Measurements from ENCODE around the gene MCM3AP. TPM values are rescaled to one million over a fixed set of nuclear protein-coding genes. Genes with fewer than 3 reads are reported as not detected.

Gene MCM3AP
- total and polyA plus RNA-seq, 9 of the 15 experiments (the other 6 are each of a cell fraction or from before 2014, with no cell fraction given), result 6.5 to 179 (median 69.6) TPM

- BruUV-seq (replicated peaks), result no TSS peak
- peaks cover 0 to 13% of the 10 kb centered on the region in 2 experiments; a peak in 1 of 5 replicates for H3K4me1 ChIP-seq (replicated peaks in 1 of 2; ENCODE audit: control insufficient read depth in 2 of 2, insufficient read depth in 2 of 2, low read length in 2 of 2)
- no peaks in the 10 kb centered on the region for H3K9me3 ChIP-seq (replicated peaks; ENCODE audit: control insufficient read depth, insufficient read depth, low read depth, low read length)
- CTCF ChIA-PET (ENCODE audit: low intra/inter-chr PET ratio), result no interaction called here
- FAIRE-seq (no peak), ATAC-seq (no peak), DNase-seq (ENCODE audit: extremely low read depth in 1 of 4, low spot score in 3 of 4) (no peak)
- TF ChIP-seq CHD1 (IDR thresholded peaks at IDR 0.05; ENCODE audit: low read length) (no peak), ASH1L (IDR thresholded peaks at IDR 0.05; ENCODE audit: borderline replicate concordance, low read depth, partially characterized antibody) (no peak), PTTG1 (tag; IDR thresholded peaks at IDR 0.05; ENCODE audit: low read depth) (no peak), PREB (CRISPR knock-in tag; IDR thresholded peaks at IDR 0.05) (no peak), RFX1 (IDR thresholded peaks at IDR 0.05) (no peak), CEBPB (tag; IDR thresholded peaks at IDR 0.05) (no peak), BCOR (IDR thresholded peaks at IDR 0.05) (no peak), BACH1 (tag; IDR thresholded peaks at IDR 0.05) (no peak), SMC3 (conservative IDR thresholded peaks at IDR 0.05; ENCODE audit: insufficient read depth, low read depth, low read length) (no peak)
- 86% methylated on average over 18 of the region's 18 CpGs for WGBS (ENCODE audit: insufficient coverage, low coverage, missing lambda C conversion rate)
- intact Hi-C loops (cut with micrococcal nuclease) (no loop called here), in situ Hi-C loops (cut with MboI) (no loop called here)
- no peak overlapping the region for H2AFZ ChIP-seq (ENCODE audit: low read depth, low read length)
- no peaks in the 10 kb centered on the region for H3K79me2 ChIP-seq (ENCODE audit: control insufficient read depth, insufficient read depth, low read length)
- H3K27ac ChIP-seq (ENCODE audit: extremely low read depth, low read depth, low read length), result no peak overlapping the region
- H3K36me3 ChIP-seq (ENCODE audit: control insufficient read depth, insufficient read depth, low read length), result peaks cover 84% of the 10 kb centered on the region
- H3K9me1 ChIP-seq (ENCODE audit: control insufficient read depth, insufficient read depth, low read length), result no peaks in the 10 kb centered on the region
- no peaks in the 10 kb centered on the region for H3K27me3 ChIP-seq (ENCODE audit: control insufficient read depth in 2 of 2, insufficient read depth in 2 of 2, low read length in 2 of 2)
- H3K9ac ChIP-seq (ENCODE audit: insufficient read depth in 1 of 2, low read depth in 2 of 2, low read length in 2 of 2), result peak overlapping the region in 1 of 2 experiments; percentile 73; a peak in 1 of 4 replicates
- H4K20me1 ChIP-seq (replicated peaks; ENCODE audit: control insufficient read depth, insufficient read depth, low read length), result no peaks in the 10 kb centered on the region
- H3K4me2 ChIP-seq (ENCODE audit: insufficient read depth, low read length), result no peak overlapping the region
- POLR2A ChIA-PET, result no interaction called here
- no peak overlapping the region for H3K4me3 ChIP-seq
Observed at GRCh38 chr21:46205166-46205565, 80.2 kb downstream of the MCM3AP start.

Data from K562 (cell line).